ENCODE data around the gene OR11H6. TPM values are rescaled to one million over a fixed set of nuclear protein-coding genes. Genes with fewer than 3 reads are reported as not detected.
"Not testable (repeated sequence)": the region's sequence is repeated elsewhere in the genome, so short reads cannot be mapped to it uniquely, and the experiment has no call there.

OR11H6 gene
- total RNA-seq, 1 donor from 2014 or later, result not detected

DNA sequence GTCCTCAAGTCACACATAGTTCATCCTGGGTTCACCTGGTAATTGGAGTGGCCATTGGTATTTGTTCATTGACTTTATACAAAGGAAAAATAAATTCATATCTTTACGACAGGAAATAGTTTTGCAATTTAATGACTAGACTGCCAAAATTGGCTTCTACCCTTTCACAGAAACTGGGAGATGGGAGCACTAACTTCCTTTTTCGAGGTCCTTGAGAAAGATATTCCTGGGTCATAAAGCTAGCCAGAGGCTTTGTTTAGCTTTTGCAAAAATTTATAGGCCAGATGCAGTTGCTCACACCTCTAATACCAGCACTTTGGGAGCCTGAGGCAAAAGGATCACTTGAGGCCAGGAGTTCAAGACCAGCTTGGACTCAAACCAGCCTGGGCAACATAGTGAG lies 43.0 kb upstream of the OR11H6 start:
- no peaks in the 10 kb centered on the region for H3K36me3 ChIP-seq
- no peak overlapping the region for H3K27ac ChIP-seq
- H3K27me3 ChIP-seq, result no peaks in the 10 kb centered on the region
- intact Hi-C loops (cut with DNase I), result no loop called here
- no peaks in the 10 kb centered on the region for H3K4me1 ChIP-seq
- H3K4me3 ChIP-seq, result no peak overlapping the region
- no peak for DNase-seq (ENCODE audit: low spot score in 2 of 2)
- no peaks in the 10 kb centered on the region for H3K9me3 ChIP-seq
- TF ChIP-seq, protein P1, sequence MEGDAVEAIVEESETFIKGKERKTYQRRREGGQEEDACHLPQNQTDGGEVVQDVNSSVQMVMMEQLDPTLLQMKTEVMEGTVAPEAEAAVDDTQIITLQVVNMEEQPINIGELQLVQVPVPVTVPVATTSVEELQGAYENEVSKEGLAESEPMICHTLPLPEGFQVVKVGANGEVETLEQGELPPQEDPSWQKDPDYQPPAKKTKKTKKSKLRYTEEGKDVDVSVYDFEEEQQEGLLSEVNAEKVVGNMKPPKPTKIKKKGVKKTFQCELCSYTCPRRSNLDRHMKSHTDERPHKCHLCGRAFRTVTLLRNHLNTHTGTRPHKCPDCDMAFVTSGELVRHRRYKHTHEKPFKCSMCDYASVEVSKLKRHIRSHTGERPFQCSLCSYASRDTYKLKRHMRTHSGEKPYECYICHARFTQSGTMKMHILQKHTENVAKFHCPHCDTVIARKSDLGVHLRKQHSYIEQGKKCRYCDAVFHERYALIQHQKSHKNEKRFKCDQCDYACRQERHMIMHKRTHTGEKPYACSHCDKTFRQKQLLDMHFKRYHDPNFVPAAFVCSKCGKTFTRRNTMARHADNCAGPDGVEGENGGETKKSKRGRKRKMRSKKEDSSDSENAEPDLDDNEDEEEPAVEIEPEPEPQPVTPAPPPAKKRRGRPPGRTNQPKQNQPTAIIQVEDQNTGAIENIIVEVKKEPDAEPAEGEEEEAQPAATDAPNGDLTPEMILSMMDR (IDR thresholded peaks at IDR 0.05), result no peak

DNA sequence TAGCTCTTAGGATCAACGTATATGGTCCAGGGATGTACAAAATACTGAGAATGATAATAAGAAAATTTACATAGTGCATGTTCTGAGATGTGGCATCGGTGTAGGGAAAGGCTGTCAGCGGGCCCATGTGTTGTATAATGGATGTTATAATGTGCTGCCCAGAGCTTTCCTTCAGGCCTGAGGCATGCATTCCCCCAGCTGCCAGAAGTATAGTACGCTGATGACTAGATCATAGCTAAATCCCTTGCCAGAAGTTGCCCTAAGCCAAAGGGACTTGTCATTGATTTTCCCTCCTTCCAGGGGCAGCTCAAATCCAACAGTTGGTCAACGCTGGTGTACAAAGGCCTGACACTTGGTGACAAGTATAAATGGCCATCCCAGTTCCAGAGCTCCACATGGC lies 39.3 kb upstream of the OR11H6 start:
- Histone ChIP-seq H3K27ac (no peak overlapping the region), H3K27me3 (no peaks in the 10 kb centered on the region), H3K4me1 (no peaks in the 10 kb centered on the region), H3K4me3 (no peak overlapping the region), H3K9me3 (no peaks in the 10 kb centered on the region), H3K36me3 (no peaks in the 10 kb centered on the region)
- intact Hi-C loops (cut with DNase I), result no loop called here
- TF ChIP-seq, protein P1 (IDR thresholded peaks at IDR 0.05), result no peak
- no peak for DNase-seq (ENCODE audit: low spot score in 2 of 2)

DNA sequence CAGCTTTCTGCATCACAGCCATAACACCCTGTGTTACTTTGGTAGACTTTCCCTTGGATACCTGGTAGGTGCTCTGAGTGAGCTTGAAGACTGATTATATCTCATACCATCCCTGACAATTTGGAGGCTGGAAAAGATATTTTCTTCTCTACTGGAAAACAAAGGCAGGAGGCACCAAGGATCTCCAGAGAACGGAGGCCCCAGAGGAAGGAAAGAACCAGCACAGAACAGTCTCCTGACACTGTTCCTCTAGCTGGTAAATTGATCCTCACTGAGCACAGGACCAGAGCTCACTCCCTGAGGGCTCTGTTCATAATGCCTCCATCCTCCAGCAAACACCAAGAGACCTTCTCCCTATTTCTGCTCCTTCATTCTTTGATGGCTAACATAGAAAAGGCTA lies 32.9 kb upstream of the OR11H6 start, which contains the start of gene OR11G2:
TSS of gene OR11G2 (plus strand) at position 301 of the 400 bp plus-strand sequence. CDS start 6,542 bp downstream, outside the sequence.
- Histone ChIP-seq H3K27ac (no peak within 1 kb of the TSS), H3K9me3 (no peaks in the 10 kb centered on the region), H3K27me3 (no peaks in the 10 kb centered on the region), H3K4me3 (no peak within 1 kb of the TSS), H3K4me1 (no peaks in the 10 kb centered on the region), H3K36me3 (no peaks in the 10 kb centered on the region)
- TF ChIP-seq, protein P1 (IDR thresholded peaks at IDR 0.05), result no peak
- no peak for DNase-seq (ENCODE audit: low spot score in 2 of 2)
- intact Hi-C loops (cut with DNase I), result no loop called here

DNA sequence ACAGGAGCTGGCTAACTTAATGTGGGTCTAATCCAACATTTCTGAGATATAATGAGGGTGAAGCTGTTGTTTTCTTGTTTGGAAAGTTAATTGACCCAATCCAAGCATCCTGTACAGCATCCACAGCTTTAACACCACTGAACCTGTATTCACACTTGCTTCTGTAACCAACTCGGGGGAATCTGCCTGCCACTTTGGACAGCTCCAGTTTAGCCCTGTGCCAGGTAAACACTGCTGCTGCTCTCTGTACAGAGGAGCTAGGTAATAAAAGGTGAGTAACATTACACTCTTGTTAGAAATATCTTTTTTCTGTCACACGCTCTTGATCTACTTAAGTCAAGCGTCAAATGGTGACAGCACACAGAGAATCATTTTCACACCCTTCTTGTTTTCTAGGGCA lies 32.1 kb upstream of the OR11H6 start:
- no peaks in the 10 kb centered on the region for H3K4me1 ChIP-seq
- TF ChIP-seq, protein P1 (IDR thresholded peaks at IDR 0.05), result no peak
- no peaks in the 10 kb centered on the region for H3K27me3 ChIP-seq
- H3K9me3 ChIP-seq, result no peaks in the 10 kb centered on the region
- no peak overlapping the region for H3K4me3 ChIP-seq
- intact Hi-C loops (cut with DNase I), result no loop called here
- H3K27ac ChIP-seq, result no peak overlapping the region
- DNase-seq (ENCODE audit: low spot score in 2 of 2), result no peak
- no peaks in the 10 kb centered on the region for H3K36me3 ChIP-seq

DNA sequence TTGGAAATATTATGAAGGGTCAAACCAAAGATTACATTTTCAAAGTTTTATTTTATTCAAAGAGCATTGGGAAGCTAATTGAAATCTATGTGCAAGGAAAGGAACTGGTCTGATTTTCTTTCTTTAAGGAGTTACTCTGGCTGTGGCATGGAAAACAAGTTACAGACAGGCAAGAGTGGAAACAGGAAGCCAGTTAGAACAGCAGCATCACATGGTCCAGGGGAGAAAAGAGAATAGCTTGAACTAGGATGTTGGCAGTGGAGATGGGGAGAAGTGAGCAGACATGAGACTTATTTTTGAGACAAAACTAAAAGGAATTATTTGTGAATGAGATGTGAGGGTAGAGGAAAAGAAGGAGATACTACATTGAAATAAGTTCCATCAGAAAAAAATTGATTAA lies 29.4 kb upstream of the OR11H6 start:
- no peaks in the 10 kb centered on the region for H3K4me1 ChIP-seq
- no peak for DNase-seq (ENCODE audit: low spot score in 2 of 2)

DNA sequence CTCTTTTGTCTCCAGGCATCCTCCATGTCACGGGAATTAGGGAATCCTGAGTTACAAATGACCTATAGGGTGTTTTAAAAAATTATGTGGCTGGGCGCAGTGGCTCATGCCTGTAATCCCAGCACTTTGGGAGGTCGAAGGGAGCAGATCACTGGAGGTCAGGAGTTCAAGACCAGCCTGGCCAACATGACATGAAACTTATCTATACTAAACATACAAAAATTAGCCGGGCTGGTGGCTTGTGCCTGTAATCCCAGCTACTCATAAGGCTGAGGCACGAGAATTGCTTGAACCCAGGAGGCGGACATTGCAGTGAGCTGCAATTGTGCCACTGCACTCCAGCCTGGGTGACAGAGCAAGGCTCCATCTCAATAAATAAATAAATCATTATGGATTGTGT lies 28.3 kb upstream of the OR11H6 start:
- H3K36me3 ChIP-seq; H3K4me3 ChIP-seq; H3K4me1 ChIP-seq; H3K27ac ChIP-seq; H3K27me3 ChIP-seq; intact Hi-C loops (cut with DNase I); H3K9me3 ChIP-seq; DNase-seq (ENCODE audit: low spot score in 2 of 2): not testable (repeated sequence)

More for the DNA sequence above, 29.4 kb upstream of the OR11H6 start:
- intact Hi-C loops (cut with DNase I), result no loop called here
- Histone ChIP-seq H3K36me3 (no peaks in the 10 kb centered on the region), H3K4me3 (no peak overlapping the region), H3K9me3 (no peaks in the 10 kb centered on the region), H3K27ac (no peak overlapping the region), H3K27me3 (no peaks in the 10 kb centered on the region)
- TF ChIP-seq, protein P1 (IDR thresholded peaks at IDR 0.05), result no peak

Data from ascending aorta (tissue), 2 donors.